H9 (cell line): ENCODE data around the gene URB1. TPM values are rescaled to one million over a fixed set of nuclear protein-coding genes. Genes with fewer than 3 reads are reported as not detected.

ENCODE experiments used
- DNase-seq: peaks from one replicate; pipeline ENCODE4 v3.0.0-alpha.2; 2017
- H2AFZ ChIP-seq: one replicate; pipeline ENCODE4 v1.6.1; 2013; ENCODE audit warnings: mild to moderate bottlenecking, low read length, control low read depth, moderate library complexity
- H2AK5ac ChIP-seq: 2 replicates; pipeline ENCODE4 v1.6.1; 2013; ENCODE audit warnings: low read length, control low read depth, mixed read lengths; ENCODE audit not compliant: insufficient read length
- H2BK120ac ChIP-seq: one replicate; pipeline ENCODE4 v1.6.1; 2013; ENCODE audit warnings: low read depth, mild to moderate bottlenecking, low read length, control low read depth, inconsistent platforms; ENCODE audit not compliant: poor library complexity, severe bottlenecking
- H2BK12ac ChIP-seq: 2 replicates; pipeline ENCODE4 v1.6.1; 2013; ENCODE audit warnings: low read length, control low read depth, mixed read lengths, low read depth; ENCODE audit not compliant: insufficient read length
- H2BK15ac ChIP-seq: 2 replicates; pipeline ENCODE4 v1.6.1; 2013; ENCODE audit warnings: low read depth, low read length, control low read depth
- H2BK20ac ChIP-seq: one replicate; pipeline ENCODE4 v1.6.1; 2013; ENCODE audit warnings: low read depth, mild to moderate bottlenecking, low read length, control low read depth, inconsistent platforms; ENCODE audit not compliant: poor library complexity, severe bottlenecking
- H2BK5ac ChIP-seq: 2 replicates; pipeline ENCODE4 v1.6.1; 2013; ENCODE audit warnings: low read length, control low read depth, mixed read lengths; ENCODE audit not compliant: insufficient read length
- H3K14ac ChIP-seq: 2 replicates; pipeline ENCODE4 v1.6.1; 2013; ENCODE audit warnings: low read length, control low read depth; ENCODE audit not compliant: insufficient read depth
- H3K18ac ChIP-seq: 2 replicates; pipeline ENCODE4 v1.6.1; 2013; ENCODE audit warnings: low read depth, mild to moderate bottlenecking, mixed read lengths, low read length, control low read depth; ENCODE audit not compliant: insufficient read length
- H3K23ac ChIP-seq: 2 replicates; pipeline ENCODE4 v1.6.1; 2013; ENCODE audit warnings: low read length, control low read depth, mixed read lengths, low read depth; ENCODE audit not compliant: insufficient read length
- H3K23me2 ChIP-seq: 2 replicates; pipeline ENCODE4 v1.6.1; 2013; ENCODE audit warnings: low read depth, mild to moderate bottlenecking, mixed read lengths, low read length, control low read depth; ENCODE audit not compliant: insufficient read length, poor library complexity, severe bottlenecking
- H3K27ac ChIP-seq: 2 replicates; pipeline ENCODE4 v1.5.1; 2013; ENCODE audit warnings: low read length, control low read depth, mixed read lengths, low read depth; ENCODE audit not compliant: insufficient read length
- H3K27me3 ChIP-seq: 2 replicates; pipeline ENCODE4 v1.6.1; 2013; ENCODE audit warnings: low read length, control low read depth, inconsistent platforms; ENCODE audit not compliant: insufficient read depth
- H3K4ac ChIP-seq: 2 replicates; pipeline ENCODE4 v1.6.1; 2013; ENCODE audit warnings: low read depth, mild to moderate bottlenecking, control low read depth, inconsistent platforms, low read length, moderate library complexity
- H3K4me1 ChIP-seq: 2 replicates; pipeline ENCODE4 v1.6.1; 2013; ENCODE audit warnings: low read length, control low read depth, inconsistent platforms; ENCODE audit not compliant: insufficient read depth
- H3K4me2 ChIP-seq: 2 replicates; pipeline ENCODE4 v1.6.1; 2013; ENCODE audit warnings: low read length, control low read depth, mixed read lengths; ENCODE audit not compliant: insufficient read length, insufficient read depth
- H3K56ac ChIP-seq: 2 replicates; pipeline ENCODE4 v1.6.1; 2013; ENCODE audit warnings: low read depth, mild to moderate bottlenecking, mixed read lengths, low read length, control low read depth; ENCODE audit not compliant: insufficient read length
- H3K79me1 ChIP-seq: 2 replicates; pipeline ENCODE4 v1.6.1; 2013; ENCODE audit warnings: low read depth, mild to moderate bottlenecking, moderate library complexity, low read length, control low read depth, inconsistent platforms; ENCODE audit not compliant: insufficient read depth, poor library complexity, severe bottlenecking
- H3K79me2 ChIP-seq: 2 replicates; pipeline ENCODE4 v1.6.1; 2013; ENCODE audit warnings: low read length, control low read depth, inconsistent platforms; ENCODE audit not compliant: insufficient read depth
- H3K9ac ChIP-seq: 2 replicates; pipeline ENCODE4 v1.6.1; 2013; ENCODE audit warnings: low read length, control low read depth, mixed read lengths; ENCODE audit not compliant: insufficient read length; ENCODE audit errors: extremely low read depth
- H3K9me3 ChIP-seq: one replicate; pipeline ENCODE4 v1.6.1; 2013; ENCODE audit warnings: low read depth, low read length, inconsistent platforms; ENCODE audit not compliant: control insufficient read depth
- H3T11ph ChIP-seq: one replicate; pipeline ENCODE4 v1.6.1; 2013; ENCODE audit warnings: mild to moderate bottlenecking, low read length, control low read depth, inconsistent platforms
- H4K20me1 ChIP-seq: one replicate; pipeline ENCODE4 v1.6.1; 2013; ENCODE audit not compliant: control insufficient read depth, insufficient read length, insufficient read depth
- H4K5ac ChIP-seq: 2 replicates; pipeline ENCODE4 v1.6.1; 2013; ENCODE audit warnings: low read depth, mild to moderate bottlenecking, mixed read lengths, low read length, control low read depth; ENCODE audit not compliant: insufficient read length
- H4K8ac ChIP-seq: replicated peaks from 2 replicates; pipeline ENCODE4 v1.6.1; 2013; ENCODE audit warnings: low read length, control low read depth, mixed read lengths, low read depth; ENCODE audit not compliant: insufficient read length
- H4K91ac ChIP-seq: 2 replicates; pipeline ENCODE4 v1.6.1; 2013; ENCODE audit warnings: low read depth, mild to moderate bottlenecking, moderate library complexity, mixed read lengths, low read length, control low read depth; ENCODE audit not compliant: insufficient read length
- H3K27ac Mint-ChIP-seq, 3 experiments: 2 replicates in 2 of 3; 3 replicates in 1 of 3; pipeline ENCODE4 v1.8.0; 2020 to 2021; ENCODE audit warnings: mixed read lengths in 3 of 3, mild to moderate bottlenecking in 1 of 3, moderate library complexity in 1 of 3
- H3K27me3 Mint-ChIP-seq: 2 replicates; pipeline ENCODE4 v1.8.0; 2021; ENCODE audit warnings: low read depth, mild to moderate bottlenecking, moderate library complexity, mixed read lengths
- H3K36me3 Mint-ChIP-seq, 3 experiments: 2 replicates in 2 of 3; 3 replicates in 1 of 3; pipeline ENCODE4 v1.8.0; 2020 to 2021; ENCODE audit warnings: low read depth in 3 of 3, mixed read lengths in 3 of 3; ENCODE audit not compliant: insufficient read depth in 1 of 3
- H3K4me1 Mint-ChIP-seq, 2 experiments: 2 replicates each; pipeline ENCODE4 v1.8.0; 2020; ENCODE audit warnings: mixed read lengths in 2 of 2
- H3K4me3 Mint-ChIP-seq, 2 experiments: 2 replicates in 1 of 2; 3 replicates in 1 of 2; pipeline ENCODE4 v1.8.0; 2020 to 2021; ENCODE audit warnings: mild to moderate bottlenecking in 2 of 2, mixed read lengths in 2 of 2, moderate library complexity in 1 of 2
- H3K9me3 Mint-ChIP-seq, 2 experiments: 2 replicates in 1 of 2; 3 replicates in 1 of 2; pipeline ENCODE4 v1.8.0; 2020; ENCODE audit warnings: mild to moderate bottlenecking in 2 of 2, mixed read lengths in 2 of 2, moderate library complexity in 1 of 2
- WGBS: extraction: QIAGEN DNeasy Blood & Tissue Kit; methylation state at CpG from one replicate; pipeline ENCODE4 v1.1.7; 2013; ENCODE audit warnings: missing lambda C conversion rate, low lambda C conversion rate, mixed read lengths; ENCODE audit not compliant: insufficient read length; ENCODE audit errors: extremely low coverage; 5-methylcytosine and 5-hydroxymethylcytosine counted together
- total RNA-seq: library from RNA; stranded (reverse); gene quantifications from 2 replicates; pipeline ENCODE4 v1.2.1, GENCODE V29; 2021
- TF ChIP-seq, protein P1 (sequence below): fragments of 200-600 bp; sonication (generic); conservative IDR thresholded peaks from 3 replicates; pipeline ENCODE4 v1.8.0; 2021; ENCODE audit warnings: antibody characterized with exemption, mild to moderate bottlenecking

URB1 gene
- total RNA-seq, 1 experiment from 2014 or later = 23.5 TPM

DNA sequence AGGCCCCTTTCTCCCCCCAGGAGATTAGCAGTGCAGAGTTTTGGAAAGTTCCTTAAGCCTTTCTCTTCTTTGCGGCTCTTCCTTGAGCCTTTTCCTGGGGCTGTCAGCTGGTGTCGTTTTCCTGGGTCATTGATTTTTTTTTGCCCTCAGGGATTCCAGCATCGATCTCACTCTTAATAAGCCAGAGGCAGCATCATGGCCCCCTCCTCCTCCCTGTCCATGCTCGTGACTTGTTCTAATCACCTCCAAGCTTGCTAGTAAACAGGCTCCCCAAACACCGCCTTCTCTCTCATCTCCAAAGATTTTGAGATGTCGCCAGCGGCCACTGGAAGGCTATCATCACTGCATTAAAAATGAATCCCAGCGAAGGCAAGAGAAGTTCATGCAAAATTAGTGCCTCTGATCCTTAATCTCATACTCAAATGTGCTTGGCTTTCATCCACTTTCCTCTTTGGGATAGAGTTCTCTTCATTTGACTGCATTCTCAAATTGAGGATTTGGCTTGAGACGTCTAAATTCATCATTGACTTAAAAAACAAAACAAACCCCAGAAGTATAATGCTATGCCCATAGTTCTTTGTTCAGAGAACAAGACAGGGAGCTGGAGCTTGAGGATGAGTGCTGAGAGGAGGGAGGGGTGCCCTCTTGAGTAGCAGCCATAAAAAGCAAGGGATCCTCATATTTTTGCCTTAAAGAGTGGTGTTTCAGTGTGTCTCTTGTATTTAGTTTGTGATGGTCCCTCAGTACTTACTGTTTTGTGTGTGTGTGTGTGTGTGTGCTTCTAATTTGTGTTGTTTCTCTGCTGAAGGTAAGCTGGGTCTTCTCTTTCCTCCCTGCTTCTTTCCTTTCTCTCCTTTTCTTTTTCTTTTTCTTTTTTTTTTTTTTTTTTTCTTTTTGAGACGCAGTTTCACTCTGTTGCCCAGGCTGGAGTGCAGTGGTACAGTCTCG is 22.9 kb upstream of the URB1 start:
- no peaks in the 10 kb centered on the region for H3K9me3 ChIP-seq
- WGBS = no CpG with 5 or more reads among the region's 11 CpGs
- TF ChIP-seq, protein P1, sequence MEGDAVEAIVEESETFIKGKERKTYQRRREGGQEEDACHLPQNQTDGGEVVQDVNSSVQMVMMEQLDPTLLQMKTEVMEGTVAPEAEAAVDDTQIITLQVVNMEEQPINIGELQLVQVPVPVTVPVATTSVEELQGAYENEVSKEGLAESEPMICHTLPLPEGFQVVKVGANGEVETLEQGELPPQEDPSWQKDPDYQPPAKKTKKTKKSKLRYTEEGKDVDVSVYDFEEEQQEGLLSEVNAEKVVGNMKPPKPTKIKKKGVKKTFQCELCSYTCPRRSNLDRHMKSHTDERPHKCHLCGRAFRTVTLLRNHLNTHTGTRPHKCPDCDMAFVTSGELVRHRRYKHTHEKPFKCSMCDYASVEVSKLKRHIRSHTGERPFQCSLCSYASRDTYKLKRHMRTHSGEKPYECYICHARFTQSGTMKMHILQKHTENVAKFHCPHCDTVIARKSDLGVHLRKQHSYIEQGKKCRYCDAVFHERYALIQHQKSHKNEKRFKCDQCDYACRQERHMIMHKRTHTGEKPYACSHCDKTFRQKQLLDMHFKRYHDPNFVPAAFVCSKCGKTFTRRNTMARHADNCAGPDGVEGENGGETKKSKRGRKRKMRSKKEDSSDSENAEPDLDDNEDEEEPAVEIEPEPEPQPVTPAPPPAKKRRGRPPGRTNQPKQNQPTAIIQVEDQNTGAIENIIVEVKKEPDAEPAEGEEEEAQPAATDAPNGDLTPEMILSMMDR = no peak
- no peak overlapping the region for H3K18ac ChIP-seq
- H3K14ac ChIP-seq = no peak overlapping the region
- Mint-ChIP-seq H3K4me3 (no peak overlapping the region; a peak in 1 of 5 replicates), H3K36me3 (no peaks in the 10 kb centered on the region; a peak in 1 of 7 replicates), H3K9me3 (no peaks in the 10 kb centered on the region), H3K27me3 (peaks cover 52% of the 10 kb centered on the region), H3K27ac (no peak overlapping the region), H3K4me1 (peaks cover 29 to 38% of the 10 kb centered on the region in 2 experiments)
- no peak overlapping the region for H3K27ac ChIP-seq
- H4K20me1 ChIP-seq = no peaks in the 10 kb centered on the region
- no peak overlapping the region for H3K56ac ChIP-seq
- no peaks in the 10 kb centered on the region for H3K79me2 ChIP-seq
- no peak for DNase-seq
- H2BK15ac ChIP-seq = no peak overlapping the region
- H3K4me1 ChIP-seq = no peaks in the 10 kb centered on the region
- H3K4ac ChIP-seq = no peak overlapping the region
- H3K79me1 ChIP-seq = no peaks in the 10 kb centered on the region
- peaks cover 35% of the 10 kb centered on the region for H3K27me3 ChIP-seq
- H3K4me2 ChIP-seq = no peak overlapping the region
- H3K23ac ChIP-seq = no peak overlapping the region
- H2BK120ac ChIP-seq = no peak overlapping the region
- H2BK20ac ChIP-seq = no peak overlapping the region
- no peak overlapping the region for H2BK5ac ChIP-seq
- H4K5ac ChIP-seq = no peak overlapping the region
- H4K91ac ChIP-seq = no peak overlapping the region
- H4K8ac ChIP-seq = no peak overlapping the region
- no peak overlapping the region for H3K9ac ChIP-seq
- no peak overlapping the region for H2BK12ac ChIP-seq
- H2AK5ac ChIP-seq = no peak overlapping the region
- peaks cover 10% of the 10 kb centered on the region for H3K23me2 ChIP-seq
- H3T11ph ChIP-seq = no peak overlapping the region
- no peak overlapping the region for H2AFZ ChIP-seq
